Upper lobe of left lung (tissue), 6 donors: Measurements from ENCODE around the gene HHIPL2. TPM values are rescaled to one million over a fixed set of nuclear protein-coding genes. Genes with fewer than 3 reads are reported as not detected.

Source experiments
- ATAC-seq, 2 donors: fragments of 200-7000 bp; cut with Tn5 transposase; one replicate each; pipeline ENCODE4 v1.9.1; 2022; ENCODE audit warnings: mild to moderate bottlenecking in 2 of 2, moderate library complexity in 2 of 2; ENCODE audit not compliant: low FRiP score in 2 of 2
- DNase-seq, 2 donors: peaks; one replicate each; pipeline ENCODE4 v3.0.0-alpha.2; 2019 to 2020
- H3K27ac ChIP-seq, 4 donors: fragments of 200-600 bp; sonication (generic); one replicate each; pipeline ENCODE4 v1.5.1; 2016 to 2019
- H3K27me3 ChIP-seq, 4 donors: fragments of 200-600 bp; sonication (generic); one replicate each; pipeline ENCODE4 v1.5.1; 2017 to 2019
- H3K36me3 ChIP-seq, 4 donors: fragments of 200-600 bp; sonication (generic); one replicate each; pipeline ENCODE4 v1.5.1; 2016 to 2019
- H3K4me1 ChIP-seq, 4 donors: fragments of 200-600 bp; sonication (generic); one replicate each; pipeline ENCODE4 v1.5.1; 2018 to 2019
- H3K4me3 ChIP-seq, 4 donors: fragments of 200-600 bp; sonication (generic); one replicate each; pipeline ENCODE4 v1.5.1; 2017 to 2019; ENCODE audit warnings: mild to moderate bottlenecking in 2 of 4, moderate library complexity in 1 of 4
- H3K9me3 ChIP-seq, 4 donors: fragments of 200-600 bp; sonication (generic); one replicate each; pipeline ENCODE4 v1.5.1; 2018 to 2019
- CTCF ChIP-seq, 6 experiments: fragments of 450-650 bp in 4 of 6; fragments of 200-600 bp in 2 of 6; sonication (generic) in 2 of 6; IDR thresholded peaks; one replicate each; pipeline ENCODE4 v1.5.1; 2016 to 2019; ENCODE audit warnings: antibody characterized with exemption in 6 of 6
- EP300 ChIP-seq, 4 donors: sonication (generic); formaldehyde crosslinking; IDR thresholded peaks; one replicate each; pipeline ENCODE4 v1.5.1; 2017; ENCODE audit warnings: antibody characterized with exemption in 4 of 4, control low read depth in 2 of 4
- POLR2A ChIP-seq, 4 donors: fragments of 450-650 bp; IDR thresholded peaks; one replicate each; pipeline ENCODE4 v1.5.1; 2016 to 2017; ENCODE audit warnings: antibody characterized with exemption in 4 of 4, mild to moderate bottlenecking in 2 of 4
- POLR2AphosphoS5 ChIP-seq, 2 donors: sonication (generic); formaldehyde crosslinking; IDR thresholded peaks; one replicate each; pipeline ENCODE4 v1.5.1; 2017; ENCODE audit warnings: antibody characterized with exemption in 2 of 2
- WGBS, 2 donors: methylation state at CpG; one replicate each; pipeline ENCODE4 v1.1.5; 2017 to 2018; 5-methylcytosine and 5-hydroxymethylcytosine counted together
- total RNA-seq, 6 donors: library from RNA; depleted of rRNA in 4 of 6; stranded (reverse); fragments of >200 nt in 4 of 6; gene quantifications; one replicate each; pipeline versions ENCODE4 v1.1.0 to v1.2.1, GENCODE V29; 2016 to 2021
- donor health status: DM: no; HTN: no; CAD: no; lungs with moderate emphysema.
- donor health status: DM: no; HTN: yes; CAD: no; lungs with severe emphysema.

The HHIPL2 gene
- total RNA-seq, 6 donors from 2014 or later: 0.22 to 1.0 (median 0.76) TPM; not detected in 3

- H3K27ac ChIP-seq: no peak overlapping the region
- no peak for TF ChIP-seq POLR2AphosphoS5 (IDR thresholded peaks at IDR 0.05)
- H3K27me3 ChIP-seq: no peaks in the 10 kb centered on the region
- H3K36me3 ChIP-seq: no peaks in the 10 kb centered on the region
- ATAC-seq (no peak), DNase-seq (peak in 1 of 2 donors; percentile 70)
- H3K4me1 ChIP-seq: no peaks in the 10 kb centered on the region
- H3K4me3 ChIP-seq: no peak overlapping the region
- WGBS, 2 donors: 70 to 88% methylated on average over 16 of the region's 16 CpGs
- H3K9me3 ChIP-seq: no peaks in the 10 kb centered on the region
Observed at GRCh38 chr1:222539951-222540597, 7.8 kb downstream of the HHIPL2 start.

- Histone ChIP-seq H3K4me1 (no peaks in the 10 kb centered on the region), H3K27me3 (no peaks in the 10 kb centered on the region), H3K27ac (no peak overlapping the region), H3K36me3 (no peaks in the 10 kb centered on the region), H3K9me3 (no peaks in the 10 kb centered on the region), H3K4me3 (no peak overlapping the region)
- no peak for ATAC-seq
- DNase-seq: no peak
- TF ChIP-seq CTCF (IDR thresholded peaks at IDR 0.05) (no peak), POLR2AphosphoS5 (IDR thresholded peaks at IDR 0.05) (no peak), POLR2A (IDR thresholded peaks at IDR 0.05) (no peak), EP300 (IDR thresholded peaks at IDR 0.05) (no peak)
- 87% methylated on average over 5 of the region's 5 CpGs for WGBS, 2 donors
Observed at GRCh38 chr1:222535455-222535854, 12.4 kb downstream of the HHIPL2 start.

- Histone ChIP-seq H3K27me3 (no peaks in the 10 kb centered on the region), H3K4me1 (no peaks in the 10 kb centered on the region), H3K9me3 (no peaks in the 10 kb centered on the region), H3K27ac (no peak overlapping the region), H3K4me3 (no peak overlapping the region), H3K36me3 (no peaks in the 10 kb centered on the region)
- DNase-seq: no peak
- ATAC-seq: no peak
- WGBS, 2 donors: 77 to 79% methylated on average over 6 of the region's 6 CpGs
- TF ChIP-seq CTCF (IDR thresholded peaks at IDR 0.05): no peak
- TF ChIP-seq POLR2AphosphoS5 (IDR thresholded peaks at IDR 0.05): no peak
- TF ChIP-seq POLR2A (IDR thresholded peaks at IDR 0.05): no peak
- no peak for TF ChIP-seq EP300 (IDR thresholded peaks at IDR 0.05)
Observed at GRCh38 chr1:222530852-222531251, 17.1 kb downstream of the HHIPL2 start.

GRCh38 chr1:222529916-222530315, 18.0 kb downstream of the HHIPL2 start:
- Histone ChIP-seq H3K4me1 (no peaks in the 10 kb centered on the region), H3K27me3 (no peaks in the 10 kb centered on the region), H3K4me3 (no peak overlapping the region), H3K36me3 (no peaks in the 10 kb centered on the region), H3K9me3 (no peaks in the 10 kb centered on the region), H3K27ac (no peak overlapping the region)
- TF ChIP-seq POLR2A (IDR thresholded peaks at IDR 0.05): no peak
- no peak for TF ChIP-seq EP300 (IDR thresholded peaks at IDR 0.05)
- no peak for TF ChIP-seq CTCF (IDR thresholded peaks at IDR 0.05)
- TF ChIP-seq POLR2AphosphoS5 (IDR thresholded peaks at IDR 0.05): no peak
- DNase-seq: no peak
- ATAC-seq: no peak
- WGBS, 2 donors: 60 to 68% methylated on average over 3 of the region's 3 CpGs

- TF ChIP-seq POLR2A (IDR thresholded peaks at IDR 0.05) (no peak), POLR2AphosphoS5 (IDR thresholded peaks at IDR 0.05) (no peak), CTCF (IDR thresholded peaks at IDR 0.05) (no peak), EP300 (IDR thresholded peaks at IDR 0.05) (no peak)
- Histone ChIP-seq H3K4me3 (no peak overlapping the region), H3K27ac (no peak overlapping the region), H3K4me1 (no peaks in the 10 kb centered on the region), H3K9me3 (no peaks in the 10 kb centered on the region), H3K36me3 (no peaks in the 10 kb centered on the region), H3K27me3 (no peaks in the 10 kb centered on the region)
- ATAC-seq: no peak
- WGBS, 2 donors: 84% methylated on average over 3 of the region's 3 CpGs
- no peak for DNase-seq
Observed at GRCh38 chr1:222529181-222529580, 18.7 kb downstream of the HHIPL2 start.
